ENCODE measurements around the gene NSF. TPM values are rescaled to one million over a fixed set of nuclear protein-coding genes. Genes with fewer than 3 reads are reported as not detected.
"Not testable (repeated sequence)": the region's sequence is repeated elsewhere in the genome, so short reads cannot be mapped to it uniquely, and the experiment has no call there.

NSF gene
- total and polyA plus RNA-seq, 2 donors (not counting 3 experiments of a cell fraction or from before 2014, with no cell fraction given) = 18.5 to 43.7 TPM

GRCh38 chr17:46672777-46673176, 82.3 kb downstream of the NSF start:
- H4K20me1 ChIP-seq (replicated peaks; ENCODE audit: control insufficient read depth, extremely low read depth, insufficient read depth, low read length); H3K9me1 ChIP-seq (replicated peaks; ENCODE audit: control insufficient read depth, extremely low read depth, insufficient read depth, low read length); BruUV-seq (replicated peaks); H3K27me3 ChIP-seq (ENCODE audit: control insufficient read depth in 2 of 2, insufficient read depth in 2 of 2, low read length in 2 of 2); H3K4me3 ChIP-seq (replicated peaks in 1 of 3; ENCODE audit: insufficient read depth in 1 of 3, low read depth in 1 of 3, low read length in 3 of 3); H3K79me2 ChIP-seq (ENCODE audit: control insufficient read depth, insufficient read depth, low read length); H3K4me2 ChIP-seq (ENCODE audit: insufficient read depth, low read length); H3K9ac ChIP-seq (replicated peaks; ENCODE audit: extremely low read depth, insufficient read depth, low read length); FAIRE-seq; H3K9me3 ChIP-seq (replicated peaks; ENCODE audit: control insufficient read depth, insufficient read depth, low read length); intact Hi-C loops (cut with micrococcal nuclease); H3K4me1 ChIP-seq (ENCODE audit: control insufficient read depth, extremely low read depth, insufficient read depth, low read length); POLR2A ChIA-PET; CTCF ChIA-PET; H2AFZ ChIP-seq (ENCODE audit: low read depth, low read length); DNase-seq (ENCODE audit: low read depth, low spot score); dilution Hi-C loops (cut with MboI; ENCODE audit: extremely low pct_ligation_motif_present, low sequenced_read_pairs); H3K36me3 ChIP-seq (ENCODE audit: control insufficient read depth in 2 of 2, extremely low read depth in 1 of 2, insufficient read depth in 2 of 2, low read length in 2 of 2); H3K27ac ChIP-seq (ENCODE audit: insufficient read depth, low read depth, low read length): not testable (repeated sequence)

GRCh38 chr17:46677819-46678218, 87.3 kb downstream of the NSF start:
- POLR2A ChIA-PET; H3K36me3 ChIP-seq (ENCODE audit: control insufficient read depth in 2 of 2, extremely low read depth in 1 of 2, insufficient read depth in 2 of 2, low read length in 2 of 2); BruUV-seq (replicated peaks); DNase-seq (ENCODE audit: low read depth, low spot score); dilution Hi-C loops (cut with MboI; ENCODE audit: extremely low pct_ligation_motif_present, low sequenced_read_pairs); CTCF ChIA-PET; intact Hi-C loops (cut with micrococcal nuclease); H3K9ac ChIP-seq (replicated peaks; ENCODE audit: extremely low read depth, insufficient read depth, low read length); H4K20me1 ChIP-seq (replicated peaks; ENCODE audit: control insufficient read depth, extremely low read depth, insufficient read depth, low read length); H3K79me2 ChIP-seq (ENCODE audit: control insufficient read depth, insufficient read depth, low read length); H3K9me3 ChIP-seq (replicated peaks; ENCODE audit: control insufficient read depth, insufficient read depth, low read length); H3K27ac ChIP-seq (ENCODE audit: insufficient read depth, low read depth, low read length); H3K4me2 ChIP-seq (ENCODE audit: insufficient read depth, low read length); H3K27me3 ChIP-seq (ENCODE audit: control insufficient read depth in 2 of 2, insufficient read depth in 2 of 2, low read length in 2 of 2); H3K4me1 ChIP-seq (ENCODE audit: control insufficient read depth, extremely low read depth, insufficient read depth, low read length); FAIRE-seq; H2AFZ ChIP-seq (ENCODE audit: low read depth, low read length); H3K4me3 ChIP-seq (replicated peaks in 1 of 3; ENCODE audit: insufficient read depth in 1 of 3, low read depth in 1 of 3, low read length in 3 of 3); H3K9me1 ChIP-seq (replicated peaks; ENCODE audit: control insufficient read depth, extremely low read depth, insufficient read depth, low read length): not testable (repeated sequence)

- H3K4me3 ChIP-seq (replicated peaks in 1 of 3; ENCODE audit: insufficient read depth in 1 of 3, low read depth in 1 of 3, low read length in 3 of 3); H3K36me3 ChIP-seq (ENCODE audit: control insufficient read depth in 2 of 2, extremely low read depth in 1 of 2, insufficient read depth in 2 of 2, low read length in 2 of 2); H3K9me3 ChIP-seq (replicated peaks; ENCODE audit: control insufficient read depth, insufficient read depth, low read length); dilution Hi-C loops (cut with MboI; ENCODE audit: extremely low pct_ligation_motif_present, low sequenced_read_pairs); H3K9me1 ChIP-seq (replicated peaks; ENCODE audit: control insufficient read depth, extremely low read depth, insufficient read depth, low read length); H3K4me1 ChIP-seq (ENCODE audit: control insufficient read depth, extremely low read depth, insufficient read depth, low read length); H3K27ac ChIP-seq (ENCODE audit: insufficient read depth, low read depth, low read length); CTCF ChIA-PET; H3K27me3 ChIP-seq (ENCODE audit: control insufficient read depth in 2 of 2, insufficient read depth in 2 of 2, low read length in 2 of 2); FAIRE-seq; H2AFZ ChIP-seq (ENCODE audit: low read depth, low read length); H4K20me1 ChIP-seq (replicated peaks; ENCODE audit: control insufficient read depth, extremely low read depth, insufficient read depth, low read length); H3K9ac ChIP-seq (replicated peaks; ENCODE audit: extremely low read depth, insufficient read depth, low read length); POLR2A ChIA-PET; H3K79me2 ChIP-seq (ENCODE audit: control insufficient read depth, insufficient read depth, low read length); intact Hi-C loops (cut with micrococcal nuclease); DNase-seq (ENCODE audit: low read depth, low spot score); BruUV-seq (replicated peaks); H3K4me2 ChIP-seq (ENCODE audit: insufficient read depth, low read length): not testable (repeated sequence)
Observed at GRCh38 chr17:46683653-46684052, 93.2 kb downstream of the NSF start.

GRCh38 chr17:46685284-46685683, 94.8 kb downstream of the NSF start:
- H3K27me3 ChIP-seq (ENCODE audit: control insufficient read depth in 2 of 2, insufficient read depth in 2 of 2, low read length in 2 of 2); H3K27ac ChIP-seq (ENCODE audit: insufficient read depth, low read depth, low read length); H3K36me3 ChIP-seq (ENCODE audit: control insufficient read depth in 2 of 2, extremely low read depth in 1 of 2, insufficient read depth in 2 of 2, low read length in 2 of 2); H2AFZ ChIP-seq (ENCODE audit: low read depth, low read length); FAIRE-seq; H3K79me2 ChIP-seq (ENCODE audit: control insufficient read depth, insufficient read depth, low read length); dilution Hi-C loops (cut with MboI; ENCODE audit: extremely low pct_ligation_motif_present, low sequenced_read_pairs); BruUV-seq (replicated peaks); H3K4me1 ChIP-seq (ENCODE audit: control insufficient read depth, extremely low read depth, insufficient read depth, low read length); H3K9me3 ChIP-seq (replicated peaks; ENCODE audit: control insufficient read depth, insufficient read depth, low read length); H3K9ac ChIP-seq (replicated peaks; ENCODE audit: extremely low read depth, insufficient read depth, low read length); intact Hi-C loops (cut with micrococcal nuclease); H4K20me1 ChIP-seq (replicated peaks; ENCODE audit: control insufficient read depth, extremely low read depth, insufficient read depth, low read length); DNase-seq (ENCODE audit: low read depth, low spot score); CTCF ChIA-PET; H3K4me2 ChIP-seq (ENCODE audit: insufficient read depth, low read length); H3K4me3 ChIP-seq (replicated peaks in 1 of 3; ENCODE audit: insufficient read depth in 1 of 3, low read depth in 1 of 3, low read length in 3 of 3); POLR2A ChIA-PET; H3K9me1 ChIP-seq (replicated peaks; ENCODE audit: control insufficient read depth, extremely low read depth, insufficient read depth, low read length): not testable (repeated sequence)
